NB4 (cell line): Measurements from ENCODE around the gene AQP3.
"Not testable (repeated sequence)": the region's sequence is repeated elsewhere in the genome, so short reads cannot be mapped to it uniquely, and the experiment has no call there.

Experiments used
- DNase-seq: peaks from one replicate; pipeline ENCODE4 v3.0.0; 2010; ENCODE audit warnings: low read depth
- H3K4me3 ChIP-seq: one replicate; pipeline ENCODE4 v1.5.1; 2011; ENCODE audit warnings: mild to moderate bottlenecking, low read depth, low read length, moderate library complexity
- CTCF ChIP-seq: IDR thresholded peaks from one replicate; pipeline ENCODE4 v1.5.1; 2012; ENCODE audit warnings: low read depth, low read length
- MAX ChIP-seq: IDR thresholded peaks from 2 replicates; pipeline ENCODE4 v1.6.1; 2011; ENCODE audit warnings: low read depth, low read length
- MYC ChIP-seq: IDR thresholded peaks from 2 replicates; pipeline ENCODE4 v1.6.1; 2011; ENCODE audit warnings: low read depth, low read length
- POLR2A ChIP-seq: IDR thresholded peaks from 2 replicates; pipeline ENCODE4 v1.6.1; 2011; ENCODE audit warnings: mild to moderate bottlenecking; ENCODE audit not compliant: insufficient read length; ENCODE audit errors: extremely low read depth

The AQP3 gene

GRCh38 chr9:33429256-33429985 lies 18.0 kb downstream of the AQP3 start:
- no peak for DNase-seq
- no peak overlapping the region for H3K4me3 ChIP-seq
- no peak for TF ChIP-seq MAX
- no peak for TF ChIP-seq MYC
- no peak for TF ChIP-seq POLR2A
- no peak for TF ChIP-seq CTCF

GRCh38 chr9:33426843-33427293 lies 20.5 kb downstream of the AQP3 start:
- DNase-seq: no peak
- TF ChIP-seq MAX: no peak
- no peak for TF ChIP-seq MYC
- TF ChIP-seq CTCF: no peak
- no peak for TF ChIP-seq POLR2A
- H3K4me3 ChIP-seq: no peak overlapping the region

GRCh38 chr9:33425128-33425533 lies 22.3 kb downstream of the AQP3 start:
- no peak overlapping the region for H3K4me3 ChIP-seq
- no peak for TF ChIP-seq MYC
- no peak for TF ChIP-seq POLR2A
- TF ChIP-seq CTCF: no peak
- no peak for TF ChIP-seq MAX
- no peak for DNase-seq

- not testable (repeated sequence) for H3K4me3 ChIP-seq, DNase-seq
Measured at GRCh38 chr9:33424492-33424891, 22.9 kb downstream of the AQP3 start.

- H3K4me3 ChIP-seq, DNase-seq: not testable (repeated sequence)
Measured at GRCh38 chr9:33424043-33424442, 23.4 kb downstream of the AQP3 start.

GRCh38 chr9:33419708-33420303 lies 27.6 kb downstream of the AQP3 start:
- peak; percentile 12 for DNase-seq
- TF ChIP-seq CTCF (no peak), POLR2A (no peak), MYC (no peak), MAX (no peak)
- H3K4me3 ChIP-seq: no peak overlapping the region

- H3K4me3 ChIP-seq: no peak overlapping the region
- DNase-seq: no peak
- no peak for TF ChIP-seq MYC
- TF ChIP-seq MAX: no peak
- TF ChIP-seq CTCF: no peak
- TF ChIP-seq POLR2A: no peak
Measured at GRCh38 chr9:33418090-33418489, 29.3 kb downstream of the AQP3 start.
